Measurements from ENCODE around the gene UBAC2. TPM values are rescaled to one million over a fixed set of nuclear protein-coding genes. Genes with fewer than 3 reads are reported as not detected.

Gene UBAC2
- polyA plus RNA-seq, 6 donors from 2014 or later, result 107 to 132 (median 115) TPM

DNA sequence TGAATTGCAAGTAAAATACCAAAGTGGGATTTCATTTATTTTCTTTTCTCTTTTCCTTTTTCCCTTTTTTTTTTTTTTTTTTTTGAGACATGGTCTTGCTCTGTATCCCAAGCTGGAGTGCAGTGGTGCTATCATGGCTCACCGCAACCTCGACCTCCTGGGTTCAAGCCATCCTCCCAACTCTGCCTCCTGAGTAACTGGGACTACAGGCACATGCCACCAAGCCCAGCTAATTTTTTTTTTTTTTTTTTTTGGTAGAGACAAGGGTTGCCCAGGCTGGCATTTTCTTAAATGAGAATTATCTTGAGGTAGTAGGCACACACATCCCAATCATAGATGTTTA is 175.1 kb downstream of the UBAC2 start:
- peaks cover 13 to 28% of the 10 kb centered on the region in 2 donors for H3K36me3 Mint-ChIP-seq
- peak in 1 of 2 donors; percentile 0 for ATAC-seq (ENCODE audit: low read depth in 2 of 2)

DNA sequence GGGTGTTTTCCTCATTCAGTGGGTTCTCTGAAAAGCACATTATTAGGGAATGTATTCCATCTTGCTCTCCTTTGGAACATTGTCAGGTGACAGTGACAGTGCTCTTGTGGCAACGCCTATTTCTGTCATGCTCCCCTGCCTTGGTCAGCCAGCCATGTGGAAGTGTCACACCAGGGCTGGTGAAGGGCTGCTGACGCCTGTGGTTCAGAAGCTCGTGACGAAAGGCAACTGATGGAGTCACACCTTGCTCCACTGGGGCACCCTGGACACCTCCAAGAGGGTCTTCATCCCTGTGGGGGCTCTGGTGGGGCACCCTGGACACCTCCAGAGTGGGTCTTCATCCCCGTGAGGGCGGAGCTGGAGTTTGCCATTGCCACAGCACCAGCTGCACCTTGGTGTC is 175.5 kb downstream of the UBAC2 start:
- ATAC-seq (ENCODE audit: low read depth in 2 of 2) (peak; percentile 61 to 63), DNase-seq (peak; percentile 91)
- Mint-ChIP-seq H3K36me3 (peaks cover 9 to 30% of the 10 kb centered on the region in 2 donors), H3K4me1 (peaks cover 78 to 93% (median 80%) of the 10 kb centered on the region in 3 donors), H3K27ac (peak overlapping the region; percentile 100), H3K9me3 (peaks cover 0 to 1% (median 0%) of the 10 kb centered on the region in 7 donors), H3K27me3 (no peaks in the 10 kb centered on the region), H3K4me3 (peak overlapping the region; percentile 70 to 89 (median 82))

More for the DNA sequence above, 175.1 kb downstream of the UBAC2 start:
- peaks cover 77 to 93% (median 79%) of the 10 kb centered on the region in 3 donors for H3K4me1 Mint-ChIP-seq
- peaks cover 0 to 1% (median 0%) of the 10 kb centered on the region in 7 donors for H3K9me3 Mint-ChIP-seq
- no peaks in the 10 kb centered on the region for H3K27me3 Mint-ChIP-seq
- H3K27ac Mint-ChIP-seq, result peak overlapping the region; percentile 100
- peak overlapping the region; percentile 70 to 89 (median 82) for H3K4me3 Mint-ChIP-seq
- DNase-seq, result no peak

DNA sequence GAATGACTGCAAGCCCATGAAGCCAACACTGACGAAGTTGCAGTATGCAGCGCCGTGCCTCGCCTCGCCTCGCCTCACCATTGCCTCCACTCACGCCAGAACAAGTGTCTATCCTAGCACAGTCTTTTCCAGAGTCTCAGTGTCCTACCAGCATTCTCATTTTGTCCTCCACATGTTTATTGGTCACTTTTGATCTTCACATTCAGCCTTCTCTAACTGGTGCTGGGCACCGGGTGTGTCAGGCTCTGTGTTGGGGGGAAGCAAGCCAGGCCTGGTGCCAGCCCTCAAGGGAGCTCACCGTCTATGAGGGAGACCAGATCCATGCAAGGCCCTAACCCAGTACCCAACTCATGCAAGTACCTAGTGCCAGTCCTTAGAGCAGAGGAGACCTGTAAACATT is 176.3 kb downstream of the UBAC2 start:
- DNase-seq (no peak), ATAC-seq (ENCODE audit: low read depth in 2 of 2) (no peak)
- peaks cover 8 to 33% of the 10 kb centered on the region in 2 donors for H3K36me3 Mint-ChIP-seq
- peak overlapping the region; percentile 100 for H3K27ac Mint-ChIP-seq
- H3K27me3 Mint-ChIP-seq, result no peaks in the 10 kb centered on the region
- peak overlapping the region; percentile 47 to 87 (median 80) for H3K4me3 Mint-ChIP-seq
- peaks cover 85 to 97% (median 86%) of the 10 kb centered on the region in 3 donors for H3K4me1 Mint-ChIP-seq
- H3K9me3 Mint-ChIP-seq, result peaks cover 0 to 1% (median 0%) of the 10 kb centered on the region in 7 donors

DNA sequence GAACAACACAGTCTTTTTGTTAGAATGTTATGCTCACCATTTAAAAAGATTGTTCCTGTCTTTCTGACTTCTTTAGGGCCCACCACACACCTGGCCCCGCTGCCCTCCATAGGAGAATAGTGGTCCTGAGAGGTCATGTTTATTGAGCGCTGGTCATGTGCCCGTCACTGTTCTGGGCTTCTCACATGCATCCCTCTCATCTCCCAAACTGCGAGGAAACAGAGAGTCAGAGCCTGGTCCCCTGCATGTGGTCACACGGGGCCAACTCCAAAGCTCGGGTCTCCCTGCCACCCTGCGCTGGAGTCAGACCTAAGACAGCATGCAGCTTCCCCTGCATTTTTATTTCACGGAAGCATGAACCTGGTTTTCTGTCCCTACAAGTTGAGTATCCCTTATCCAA is 177.0 kb downstream of the UBAC2 start:
- DNase-seq (no peak), ATAC-seq (ENCODE audit: low read depth in 2 of 2) (no peak)
- H3K9me3 Mint-ChIP-seq, result peaks cover 0 to 1% (median 0%) of the 10 kb centered on the region in 7 donors
- H3K4me1 Mint-ChIP-seq, result peaks cover 85 to 97% (median 86%) of the 10 kb centered on the region in 3 donors
- H3K27me3 Mint-ChIP-seq, result no peaks in the 10 kb centered on the region
- peak overlapping the region in 4 of 8 donors; percentile 32 to 85 (median 54) for H3K4me3 Mint-ChIP-seq
- peaks cover 8 to 27% of the 10 kb centered on the region in 2 donors for H3K36me3 Mint-ChIP-seq
- H3K27ac Mint-ChIP-seq, result peak overlapping the region; percentile 100

DNA sequence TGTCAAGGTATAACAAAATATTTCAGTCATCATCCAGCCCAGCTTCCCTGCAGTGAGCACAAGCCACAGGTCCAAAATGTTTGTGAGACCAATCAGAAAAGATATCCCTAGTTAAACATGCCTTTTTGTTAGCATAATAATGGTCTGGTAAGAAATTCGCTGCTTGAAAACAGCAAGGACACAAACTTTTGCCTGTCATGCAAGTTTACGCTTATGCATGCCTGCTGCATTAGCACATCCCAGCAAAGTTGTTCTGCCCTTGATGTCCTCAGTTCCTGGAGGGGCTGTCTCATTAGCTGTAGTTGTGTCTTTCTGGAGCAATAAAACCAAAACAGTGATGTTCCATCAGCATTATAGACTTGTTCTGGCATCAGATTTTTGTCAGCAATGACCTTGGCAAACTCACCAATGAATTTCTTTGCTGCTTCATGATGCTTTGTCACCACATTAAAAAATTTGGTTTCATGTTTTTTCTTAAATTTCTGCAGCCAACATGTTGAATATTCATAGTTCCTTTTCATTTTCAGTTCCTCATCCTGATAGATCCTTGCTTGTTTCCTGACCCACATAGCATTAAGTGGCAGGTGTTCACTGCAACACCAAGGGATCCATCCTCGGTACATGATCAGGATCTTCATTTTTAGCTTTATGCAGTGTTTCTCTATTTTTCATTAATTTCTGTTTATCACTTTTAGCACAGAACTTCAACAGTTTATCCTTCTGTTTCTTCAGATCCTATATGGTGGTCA is 178.5 kb downstream of the UBAC2 start:
- ATAC-seq (ENCODE audit: low read depth in 2 of 2) (no peak), DNase-seq (peak; percentile 39)
- Mint-ChIP-seq H3K4me1 (peaks cover 88 to 95% (median 91%) of the 10 kb centered on the region in 3 donors), H3K27me3 (no peaks in the 10 kb centered on the region), H3K27ac (peak overlapping the region; percentile 87 to 100 (median 98)), H3K4me3 (peak overlapping the region in 7 of 8 donors; percentile 15 to 70 (median 44)), H3K9me3 (peaks cover 0 to 1% (median 0%) of the 10 kb centered on the region in 7 donors), H3K36me3 (peaks cover 8 to 21% of the 10 kb centered on the region in 2 donors)

DNA sequence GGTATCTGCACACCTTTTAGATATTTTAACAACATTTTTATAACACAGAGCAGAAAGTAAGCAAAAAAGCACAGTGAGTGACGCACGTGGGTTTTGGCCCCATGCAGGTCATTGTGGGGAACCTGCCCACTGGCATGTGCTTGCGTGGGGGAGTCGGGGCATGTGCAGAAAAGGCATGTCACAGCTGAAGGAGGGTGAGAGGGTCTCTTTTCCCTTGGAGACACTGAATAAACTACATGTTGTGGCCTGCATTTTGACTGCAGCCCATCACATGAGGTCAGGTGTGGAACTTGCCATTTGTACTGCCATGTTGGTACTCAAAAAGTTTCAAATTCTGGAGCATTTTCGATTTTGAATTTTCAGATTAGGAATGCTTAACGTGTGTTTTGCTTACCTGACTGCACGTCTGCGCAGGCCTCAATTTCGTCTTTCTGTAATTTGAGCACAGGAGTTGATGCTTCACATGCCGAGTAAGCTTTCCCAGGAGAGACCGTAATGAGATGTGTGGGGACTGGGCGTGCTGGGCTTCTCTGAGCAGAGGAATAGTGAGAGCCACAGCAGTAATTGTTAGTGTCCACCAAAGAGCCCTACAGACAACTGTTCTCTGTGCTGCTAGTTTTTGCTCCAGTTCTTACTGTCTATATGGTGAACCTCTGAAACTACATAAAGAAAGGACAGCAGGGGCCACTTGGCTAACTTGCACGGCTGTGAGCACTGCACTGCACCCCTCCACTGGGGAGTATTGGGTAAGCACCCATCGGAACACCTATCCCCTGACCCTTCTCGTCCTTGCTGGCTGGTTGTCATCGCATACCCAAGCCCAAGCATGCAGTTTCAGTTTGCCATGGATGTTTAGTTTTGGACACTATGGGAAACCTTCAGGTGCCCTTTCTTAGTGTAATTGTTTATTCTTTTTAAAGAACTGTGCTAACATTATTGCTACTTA is 179.5 kb downstream of the UBAC2 start:
- Mint-ChIP-seq H3K4me3 (peak overlapping the region in 7 of 8 donors; percentile 13 to 81 (median 56)), H3K36me3 (peaks cover 8 to 21% of the 10 kb centered on the region in 2 donors), H3K27me3 (no peaks in the 10 kb centered on the region), H3K27ac (peak overlapping the region; percentile 94 to 100 (median 100)), H3K4me1 (peaks cover 79 to 86% (median 81%) of the 10 kb centered on the region in 3 donors), H3K9me3 (no peaks in the 10 kb centered on the region)
- ATAC-seq (ENCODE audit: low read depth in 2 of 2), result no peak
- DNase-seq, result no peak

DNA sequence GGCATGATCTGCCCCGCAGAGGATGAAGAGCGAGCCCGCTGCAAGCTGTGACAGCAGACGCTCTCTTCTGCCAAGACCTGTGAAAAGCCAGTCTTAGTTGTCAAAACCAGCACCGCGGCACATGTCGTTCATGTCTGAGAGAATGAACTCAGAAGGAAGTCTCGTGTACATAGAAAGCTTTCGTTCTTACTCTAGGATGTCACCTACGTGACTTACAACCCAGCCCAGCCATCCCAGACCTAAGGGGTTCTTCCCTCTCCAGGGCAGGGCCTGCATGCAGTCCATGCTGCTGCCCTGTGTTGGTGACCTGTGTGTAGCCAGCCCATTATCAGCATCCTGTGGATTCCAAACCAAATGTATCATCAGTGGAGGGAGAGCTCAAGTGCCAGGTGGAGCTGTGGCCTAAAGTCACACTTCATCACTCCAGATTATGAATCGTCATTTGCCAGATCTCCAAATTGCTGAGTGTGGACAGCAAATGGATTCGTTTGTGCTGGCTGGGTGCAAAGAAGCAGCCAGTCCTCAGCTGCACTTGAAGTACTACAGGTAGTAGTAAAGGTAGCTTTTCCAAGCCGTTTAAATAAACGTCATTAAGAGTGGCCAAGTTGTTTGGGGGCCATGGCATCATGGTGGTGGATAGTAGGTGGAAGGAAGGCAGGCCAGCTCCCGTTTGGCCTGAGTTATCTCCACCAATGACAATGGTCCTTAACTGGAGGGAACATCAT is 180.4 kb downstream of the UBAC2 start:
- ATAC-seq (ENCODE audit: low read depth in 2 of 2) (no peak), DNase-seq (no peak)
- Mint-ChIP-seq H3K9me3 (no peaks in the 10 kb centered on the region), H3K27me3 (no peaks in the 10 kb centered on the region), H3K4me3 (peak overlapping the region in 7 of 8 donors; percentile 13 to 81 (median 35)), H3K36me3 (peaks cover 8 to 21% of the 10 kb centered on the region in 2 donors), H3K27ac (peak overlapping the region; percentile 88 to 100 (median 94)), H3K4me1 (peaks cover 71 to 81% (median 73%) of the 10 kb centered on the region in 3 donors)

DNA sequence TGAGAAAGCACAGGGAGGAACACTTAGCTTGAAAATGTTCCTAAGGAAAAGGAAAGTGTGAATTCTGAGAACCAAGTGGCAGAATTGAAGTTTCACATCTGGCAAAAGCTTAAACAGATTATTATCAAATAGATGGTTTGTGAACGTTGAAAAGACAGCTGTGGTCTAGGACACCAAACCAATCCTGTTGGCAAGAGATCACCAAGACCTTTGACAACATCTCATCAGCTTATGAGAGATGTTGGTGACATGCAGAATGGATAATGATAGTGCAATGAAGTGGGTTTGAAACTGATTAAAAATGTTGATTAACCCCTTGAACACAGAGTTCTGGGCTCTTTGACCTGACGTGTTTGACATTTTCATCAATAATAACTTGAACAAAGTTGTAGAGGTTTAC is 181.1 kb downstream of the UBAC2 start:
- no peak for DNase-seq
- H3K27me3 Mint-ChIP-seq, result no peaks in the 10 kb centered on the region
- H3K4me1 Mint-ChIP-seq, result peaks cover 64 to 77% (median 66%) of the 10 kb centered on the region in 3 donors
- no peaks in the 10 kb centered on the region for H3K9me3 Mint-ChIP-seq
- peak overlapping the region in 2 of 8 donors; percentile 24 to 39 for H3K4me3 Mint-ChIP-seq
- peaks cover 2 to 15% of the 10 kb centered on the region in 2 donors for H3K36me3 Mint-ChIP-seq
- H3K27ac Mint-ChIP-seq, result peak overlapping the region; percentile 4 to 100 (median 96)
- ATAC-seq (ENCODE audit: low read depth in 2 of 2), result no peak

DNA sequence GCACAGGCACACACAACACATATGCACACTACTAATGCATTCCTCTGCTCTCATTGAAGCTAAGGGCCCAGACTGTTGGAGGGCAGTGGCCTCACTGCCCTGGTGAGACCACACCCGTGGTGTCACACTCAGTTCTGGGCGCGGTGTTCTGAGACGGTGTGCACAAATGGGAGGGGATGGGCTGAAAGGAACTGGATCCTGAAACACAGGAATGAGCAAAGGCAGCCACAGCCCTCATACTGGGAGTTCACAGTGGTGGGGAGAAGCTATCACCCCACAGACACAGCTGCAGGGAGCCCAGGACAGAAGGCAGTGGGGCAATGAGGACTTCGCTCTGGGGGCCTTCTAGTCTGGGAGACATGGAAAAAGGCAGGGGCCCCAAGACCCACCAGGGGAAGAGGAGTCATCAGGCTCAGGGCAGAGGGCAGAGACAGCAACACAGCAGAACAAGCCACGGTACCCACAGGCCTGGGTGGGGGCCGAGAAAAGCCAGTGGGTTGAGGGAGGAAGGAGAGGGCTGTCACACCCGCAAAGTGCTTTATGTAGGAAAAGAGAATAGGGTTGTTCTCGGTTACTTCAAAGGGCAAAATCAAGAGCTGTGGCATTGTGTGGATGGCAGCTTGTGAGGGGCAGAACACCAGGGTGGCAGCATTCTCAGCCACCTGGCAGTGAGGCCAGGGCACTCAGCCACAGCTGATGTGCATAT is 181.9 kb downstream of the UBAC2 start:
- Mint-ChIP-seq H3K27me3 (no peaks in the 10 kb centered on the region), H3K36me3 (peaks cover 5 to 16% of the 10 kb centered on the region in 2 donors), H3K9me3 (no peaks in the 10 kb centered on the region), H3K4me3 (peak overlapping the region in 5 of 8 donors; percentile 54 to 68 (median 64)), H3K27ac (peak overlapping the region; percentile 92 to 100 (median 96)), H3K4me1 (peaks cover 61 to 78% (median 67%) of the 10 kb centered on the region in 3 donors)
- peak; percentile 32 for DNase-seq
- ATAC-seq (ENCODE audit: low read depth in 2 of 2), result peak; percentile 58 to 64

DNA sequence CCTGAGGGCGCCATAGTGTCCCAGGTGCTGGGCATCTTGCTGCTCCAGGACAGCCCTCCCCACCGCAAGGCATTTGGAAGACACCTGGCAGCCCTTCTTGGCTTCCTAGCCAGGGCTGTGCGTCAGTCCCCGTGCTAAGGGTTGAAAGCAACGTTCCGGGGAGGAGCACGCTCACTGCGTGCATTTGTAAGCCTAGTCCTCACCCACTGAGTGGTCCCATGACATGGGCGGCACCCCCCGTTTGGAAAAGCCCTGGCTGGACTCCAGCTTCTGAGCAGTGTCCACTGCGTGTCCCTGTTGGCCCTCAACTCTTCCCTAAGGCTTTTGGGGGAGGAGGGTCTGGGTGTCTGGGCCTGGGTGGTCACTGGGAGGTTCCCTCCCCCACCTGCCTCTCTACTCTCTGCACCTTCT is 182.9 kb downstream of the UBAC2 start:
- Mint-ChIP-seq H3K27ac (peak overlapping the region; percentile 92 to 100 (median 96)), H3K36me3 (peaks cover 5 to 17% of the 10 kb centered on the region in 2 donors), H3K4me1 (peaks cover 61 to 78% (median 70%) of the 10 kb centered on the region in 3 donors), H3K9me3 (no peaks in the 10 kb centered on the region), H3K27me3 (no peaks in the 10 kb centered on the region), H3K4me3 (peak overlapping the region in 5 of 8 donors; percentile 30 to 61 (median 35))
- DNase-seq (no peak), ATAC-seq (ENCODE audit: low read depth in 2 of 2) (no peak)

DNA sequence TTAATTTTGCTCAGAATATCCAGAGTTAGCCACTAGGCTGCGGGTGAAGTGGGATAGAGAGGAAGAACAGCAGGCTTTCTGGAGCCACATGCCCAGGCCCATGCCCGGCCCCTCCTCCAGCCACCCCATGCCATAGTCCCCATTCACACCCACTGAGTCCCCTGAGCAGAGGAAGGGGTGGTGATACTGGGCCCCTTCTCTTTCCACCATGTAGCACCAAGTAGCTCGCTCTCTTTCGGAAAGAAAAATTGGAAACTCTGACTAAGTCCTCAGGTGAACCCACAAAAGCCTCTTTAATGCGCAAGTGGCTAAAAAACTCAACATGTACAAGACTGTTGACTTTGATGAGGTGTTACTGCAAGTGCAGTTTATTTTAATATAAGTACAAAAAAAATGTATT is 183.3 kb downstream of the UBAC2 start:
- Mint-ChIP-seq H3K27ac (peak overlapping the region in 5 of 6 donors; percentile 47 to 100 (median 82)), H3K4me1 (peaks cover 57 to 76% (median 67%) of the 10 kb centered on the region in 3 donors), H3K4me3 (no peak overlapping the region), H3K36me3 (peaks cover 5 to 17% of the 10 kb centered on the region in 2 donors), H3K27me3 (no peaks in the 10 kb centered on the region), H3K9me3 (no peaks in the 10 kb centered on the region)
- DNase-seq (no peak), ATAC-seq (ENCODE audit: low read depth in 2 of 2) (no peak)

DNA sequence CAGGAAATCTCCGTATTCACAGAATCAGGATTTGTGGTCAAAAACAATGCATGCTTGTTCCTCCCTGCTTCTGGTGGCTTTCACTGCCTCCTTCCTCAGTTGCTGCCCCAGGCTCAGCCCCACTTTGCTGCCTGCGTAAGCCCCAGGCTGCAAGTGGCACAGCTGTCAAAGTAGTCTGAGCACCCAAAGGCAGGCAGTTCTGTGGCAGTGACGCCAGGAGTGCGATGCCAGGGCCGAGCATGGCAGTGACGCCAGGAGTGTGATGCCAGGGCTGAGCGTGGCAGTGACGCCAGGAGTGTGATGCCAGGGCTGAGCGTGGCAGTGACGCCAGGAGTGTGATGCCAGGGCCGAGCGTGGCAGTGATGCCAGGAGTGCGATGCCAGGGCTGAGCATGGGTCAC is 183.8 kb downstream of the UBAC2 start:
- Mint-ChIP-seq H3K36me3 (peaks cover 5 to 17% of the 10 kb centered on the region in 2 donors), H3K9me3 (no peaks in the 10 kb centered on the region), H3K4me3 (no peak overlapping the region), H3K4me1 (peaks cover 52 to 71% (median 66%) of the 10 kb centered on the region in 3 donors), H3K27ac (peak overlapping the region in 3 of 6 donors; percentile 24 to 100 (median 41)), H3K27me3 (no peaks in the 10 kb centered on the region)
- ATAC-seq (ENCODE audit: low read depth in 2 of 2) (no peak), DNase-seq (no peak)

Data from naive B cell (primary cell).